ENCODE measurements around the gene ZCWPW1.
A peak's percentile ranks its signal among the peaks of the same experiment; 100 is the strongest.

The ZCWPW1 gene, protein sequence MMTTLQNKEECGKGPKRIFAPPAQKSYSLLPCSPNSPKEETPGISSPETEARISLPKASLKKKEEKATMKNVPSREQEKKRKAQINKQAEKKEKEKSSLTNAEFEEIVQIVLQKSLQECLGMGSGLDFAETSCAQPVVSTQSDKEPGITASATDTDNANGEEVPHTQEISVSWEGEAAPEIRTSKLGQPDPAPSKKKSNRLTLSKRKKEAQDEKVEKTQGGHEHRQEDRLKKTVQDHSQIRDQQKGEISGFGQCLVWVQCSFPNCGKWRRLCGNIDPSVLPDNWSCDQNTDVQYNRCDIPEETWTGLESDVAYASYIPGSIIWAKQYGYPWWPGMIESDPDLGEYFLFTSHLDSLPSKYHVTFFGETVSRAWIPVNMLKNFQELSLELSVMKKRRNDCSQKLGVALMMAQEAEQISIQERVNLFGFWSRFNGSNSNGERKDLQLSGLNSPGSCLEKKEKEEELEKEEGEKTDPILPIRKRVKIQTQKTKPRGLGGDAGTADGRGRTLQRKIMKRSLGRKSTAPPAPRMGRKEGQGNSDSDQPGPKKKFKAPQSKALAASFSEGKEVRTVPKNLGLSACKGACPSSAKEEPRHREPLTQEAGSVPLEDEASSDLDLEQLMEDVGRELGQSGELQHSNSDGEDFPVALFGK

DNA sequence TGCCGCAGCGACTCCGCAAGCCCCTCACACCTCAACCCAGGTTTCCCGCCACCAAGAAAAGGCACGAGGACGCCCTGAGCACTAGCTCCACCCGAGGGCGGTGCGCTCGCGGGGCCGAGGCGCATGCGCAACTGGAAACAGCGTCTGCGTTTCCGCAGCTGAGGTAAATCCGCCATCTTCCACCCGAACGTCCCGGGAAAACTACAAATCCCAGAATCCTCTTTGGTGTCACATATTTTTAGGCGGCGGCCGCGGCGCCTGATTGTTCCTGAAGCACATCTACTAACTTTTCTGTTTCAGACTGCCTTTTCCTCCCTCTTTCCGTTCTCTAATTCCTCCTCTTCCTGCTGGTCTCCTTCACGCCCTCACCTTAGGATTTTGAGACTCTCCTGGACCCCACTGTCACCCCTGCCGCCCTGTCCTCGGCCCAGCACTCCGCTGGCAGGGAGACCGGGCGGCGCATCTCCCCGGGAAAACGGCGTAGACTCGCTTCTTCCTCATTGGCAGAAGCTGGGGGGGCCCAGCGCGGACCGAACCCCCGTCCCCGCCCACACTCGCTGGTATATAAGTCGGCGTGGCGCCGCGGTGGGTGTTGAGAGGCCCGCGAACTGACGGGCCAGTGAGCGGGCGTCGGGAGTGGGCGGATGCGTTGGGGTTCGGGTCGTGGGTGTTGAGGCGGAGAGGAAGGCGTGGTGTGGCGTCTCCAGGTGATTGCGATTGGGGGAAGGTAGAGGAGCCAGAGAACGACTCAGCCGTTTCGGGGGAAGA is at the start of gene ZCWPW1:
TSS of gene ZCWPW1 (minus strand) at position 505 of the 768 bp plus-strand sequence. CDS start 8,054 bp downstream, outside the sequence.
- DNase-seq, result peak; percentile 82 to 95

DNA sequence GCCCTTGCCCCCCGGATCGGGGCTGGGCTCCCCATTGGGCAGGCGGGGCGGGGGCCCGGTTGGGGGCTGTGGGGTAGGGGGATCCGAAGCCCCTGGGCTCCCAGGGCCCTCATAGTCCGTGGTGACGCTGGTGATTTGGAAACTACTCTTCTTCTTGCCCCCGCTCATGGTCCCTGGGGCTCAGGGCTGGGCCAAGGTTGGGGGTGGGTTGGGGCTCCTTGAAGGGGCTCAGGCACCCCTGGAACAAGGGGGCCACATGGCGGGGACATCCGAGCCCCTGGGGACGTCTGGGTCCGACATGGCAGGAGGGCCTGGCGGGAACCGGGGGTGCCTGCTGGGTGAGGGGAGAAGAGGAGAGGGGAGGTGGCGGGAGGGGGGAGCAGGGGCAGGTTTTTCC is 49.4 kb upstream of the ZCWPW1 start:
- DNase-seq, result no peak

DNA sequence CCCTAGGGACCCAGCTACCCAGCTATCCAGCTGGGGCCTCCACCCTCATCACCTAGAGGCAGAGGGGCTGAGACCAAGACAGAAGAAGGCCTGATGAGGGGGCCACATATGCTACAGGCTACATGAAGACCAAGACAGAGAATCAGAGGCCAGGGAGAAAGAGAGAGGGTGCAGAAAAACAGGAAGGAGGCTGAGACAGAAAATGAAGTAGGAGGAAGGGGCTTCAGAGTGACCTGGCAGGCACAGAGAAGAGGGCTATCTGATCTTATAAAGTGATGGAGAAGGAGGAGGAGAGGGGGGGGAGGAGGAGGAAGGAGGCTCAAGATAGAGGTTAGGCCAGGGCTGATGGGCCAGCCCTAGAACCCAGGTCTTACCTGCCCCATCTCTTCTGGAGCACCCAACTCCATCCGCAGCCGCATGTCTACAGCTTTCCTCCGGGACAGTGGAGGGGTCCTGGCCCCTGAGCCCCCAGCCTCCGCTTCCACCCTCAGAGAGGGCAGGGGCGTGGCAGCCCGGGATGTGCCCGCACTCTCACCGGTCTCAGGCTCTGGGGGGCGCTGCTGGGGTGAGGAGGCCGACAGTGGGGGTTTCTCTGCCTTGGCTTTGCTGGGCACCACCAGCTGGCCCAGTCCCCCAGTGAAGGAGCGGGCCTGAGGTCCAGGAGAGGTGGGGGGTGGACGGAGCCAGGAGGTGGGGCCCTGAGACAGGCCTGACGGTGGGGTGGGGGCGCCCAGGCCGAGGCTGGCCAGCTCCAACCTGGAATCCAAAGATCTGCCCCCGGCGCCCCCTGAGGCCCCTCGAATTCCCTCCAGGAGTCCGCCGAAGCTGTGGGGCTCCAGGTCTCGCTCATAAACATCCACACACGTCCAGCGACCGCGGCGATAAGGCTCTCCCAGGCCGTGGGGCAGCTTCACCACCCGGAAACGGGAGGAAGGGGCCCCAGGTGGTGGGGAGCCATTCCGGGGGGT is 48.7 kb upstream of the ZCWPW1 start:
- DNase-seq, result no peak

DNA sequence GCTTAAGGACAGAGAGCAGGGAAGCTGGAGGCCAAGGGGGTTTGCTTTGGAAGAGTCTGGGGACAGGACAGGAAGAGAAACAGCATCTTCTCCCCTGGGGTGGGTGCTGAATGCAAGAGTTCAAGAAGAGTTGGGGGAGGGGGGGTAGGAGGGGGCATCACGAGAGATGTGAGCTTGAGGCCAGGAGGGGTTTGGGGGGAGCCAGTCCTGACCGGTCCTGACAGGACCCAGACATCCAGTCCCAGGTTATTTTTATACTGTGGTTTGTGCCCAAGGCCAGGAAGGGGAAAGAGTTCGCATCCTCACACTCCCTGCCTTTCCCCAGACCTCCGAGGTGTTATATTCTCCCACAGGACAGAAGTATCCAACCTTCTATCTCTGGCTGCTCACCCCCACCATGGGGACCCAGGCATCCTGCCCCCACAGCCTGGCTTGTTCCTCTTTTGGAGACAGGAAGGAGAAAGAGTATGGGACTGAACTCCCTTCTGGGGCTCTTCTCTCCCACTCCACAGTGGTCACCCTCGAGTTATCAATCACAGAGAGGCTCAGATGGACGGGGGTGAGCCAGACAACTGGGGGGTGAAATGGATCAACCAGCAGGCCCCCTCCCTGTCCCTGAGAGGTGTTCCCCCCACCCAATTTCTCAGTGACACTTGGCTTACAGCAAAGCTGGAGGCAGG is 47.7 kb upstream of the ZCWPW1 start:
- DNase-seq, result no peak

DNA sequence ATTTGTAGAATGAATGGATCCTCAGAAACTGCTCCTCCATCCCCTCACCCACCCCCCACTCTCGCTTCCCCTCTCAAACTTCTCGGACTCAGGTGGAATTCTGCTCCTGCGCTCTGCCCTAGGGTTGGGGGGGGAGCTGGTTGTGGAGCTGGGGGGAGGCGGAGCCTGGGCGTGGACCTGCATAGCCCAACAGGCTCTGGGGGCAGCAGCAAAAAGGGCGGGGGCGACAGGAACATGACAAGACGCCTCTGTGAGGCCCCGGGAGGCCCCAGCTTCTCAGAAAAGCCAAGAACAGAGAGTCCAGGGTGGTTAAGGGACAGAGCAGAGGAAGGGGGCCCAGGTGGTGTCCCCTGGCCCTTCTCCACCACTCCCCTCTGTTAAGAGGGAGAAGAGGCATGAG is 47.0 kb upstream of the ZCWPW1 start:
- DNase-seq, result no peak

DNA sequence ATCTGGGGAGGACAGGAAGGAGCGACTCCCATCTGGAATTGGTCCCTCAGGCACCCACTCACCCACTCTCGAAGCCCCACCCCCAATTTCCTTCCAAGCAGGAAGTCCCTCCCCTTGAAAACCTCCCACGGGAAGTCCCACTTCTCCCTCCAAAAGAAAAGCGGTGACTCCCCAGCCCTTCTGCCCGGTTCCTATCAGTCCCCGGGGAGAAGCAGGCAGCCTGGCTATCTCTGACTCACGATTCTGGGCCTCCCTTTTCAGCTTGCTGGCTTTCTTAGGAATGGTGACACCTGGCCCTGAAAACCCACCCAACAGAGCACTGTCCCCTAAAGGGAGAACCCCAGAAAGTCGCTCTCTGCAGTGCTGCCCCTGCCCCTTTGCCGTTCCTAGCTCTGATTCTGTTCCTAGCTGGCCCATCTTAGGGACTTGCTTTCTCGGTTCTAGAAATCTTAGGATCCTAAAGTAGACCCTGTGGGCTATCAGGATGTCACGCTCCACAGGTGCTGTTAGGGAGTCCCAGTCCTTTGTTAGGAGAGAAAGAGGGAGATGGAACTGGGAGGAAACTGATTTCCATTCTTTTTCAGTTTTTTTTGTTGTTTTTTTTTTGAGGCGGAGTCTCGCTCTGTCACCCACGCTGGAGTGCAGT is 44.5 kb upstream of the ZCWPW1 start:
- DNase-seq, result no peak

DNA sequence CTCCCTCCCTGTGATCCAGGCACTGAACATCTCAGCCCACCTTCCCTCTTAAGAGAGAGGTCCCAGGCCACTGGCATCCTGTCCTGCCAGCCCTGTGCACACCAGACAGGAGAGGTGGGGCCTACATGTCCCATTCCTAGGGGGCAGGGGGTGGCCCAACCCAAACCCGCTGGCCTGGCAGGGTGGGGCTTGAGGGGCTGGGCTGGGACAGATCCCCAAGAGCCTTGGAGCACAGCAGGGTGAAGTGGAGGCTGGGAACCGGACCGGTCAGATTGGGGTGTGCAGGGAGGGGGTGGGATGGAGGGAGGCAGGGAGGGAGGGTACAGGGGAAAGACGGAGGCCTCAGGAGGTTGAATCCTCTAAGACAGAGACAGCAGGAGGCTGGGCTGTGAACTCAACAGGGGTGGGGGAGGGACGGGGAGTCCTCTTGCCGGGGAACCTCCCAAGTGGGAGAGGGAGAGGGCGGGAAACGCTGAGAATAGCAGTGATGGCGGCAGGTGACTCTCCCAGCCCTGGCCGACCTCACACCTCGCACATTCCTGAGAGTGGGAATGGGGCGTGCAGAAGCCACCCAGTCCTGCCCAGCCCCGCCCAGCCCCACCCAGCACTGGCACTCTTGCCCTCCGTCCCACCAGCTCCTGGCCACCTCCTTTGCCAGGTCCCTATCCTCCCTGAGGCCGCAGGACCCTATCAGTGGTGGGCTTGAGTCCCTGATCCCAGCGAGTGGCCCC is 43.8 kb upstream of the ZCWPW1 start:
- no peak for DNase-seq

DNA sequence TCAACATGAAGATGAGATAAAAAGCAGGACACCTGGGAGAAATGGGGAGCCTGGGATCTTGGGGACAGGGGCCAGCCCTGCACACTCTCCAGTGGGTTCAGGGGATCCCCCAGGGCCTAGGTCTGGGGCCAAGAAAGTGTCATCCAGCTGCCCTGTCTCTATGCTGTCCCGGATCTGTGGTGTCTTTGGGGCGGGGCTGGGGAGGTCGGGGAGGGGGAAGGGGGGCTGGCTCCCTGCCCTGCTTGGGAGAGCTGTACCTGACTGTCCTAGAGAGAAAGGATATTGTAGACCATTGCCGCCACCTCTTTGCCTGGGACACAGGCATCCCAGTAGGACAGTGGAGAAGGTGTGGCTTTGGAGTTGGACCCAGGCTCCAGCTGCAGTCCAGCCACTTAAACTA is 42.5 kb upstream of the ZCWPW1 start:
- DNase-seq, result no peak

DNA sequence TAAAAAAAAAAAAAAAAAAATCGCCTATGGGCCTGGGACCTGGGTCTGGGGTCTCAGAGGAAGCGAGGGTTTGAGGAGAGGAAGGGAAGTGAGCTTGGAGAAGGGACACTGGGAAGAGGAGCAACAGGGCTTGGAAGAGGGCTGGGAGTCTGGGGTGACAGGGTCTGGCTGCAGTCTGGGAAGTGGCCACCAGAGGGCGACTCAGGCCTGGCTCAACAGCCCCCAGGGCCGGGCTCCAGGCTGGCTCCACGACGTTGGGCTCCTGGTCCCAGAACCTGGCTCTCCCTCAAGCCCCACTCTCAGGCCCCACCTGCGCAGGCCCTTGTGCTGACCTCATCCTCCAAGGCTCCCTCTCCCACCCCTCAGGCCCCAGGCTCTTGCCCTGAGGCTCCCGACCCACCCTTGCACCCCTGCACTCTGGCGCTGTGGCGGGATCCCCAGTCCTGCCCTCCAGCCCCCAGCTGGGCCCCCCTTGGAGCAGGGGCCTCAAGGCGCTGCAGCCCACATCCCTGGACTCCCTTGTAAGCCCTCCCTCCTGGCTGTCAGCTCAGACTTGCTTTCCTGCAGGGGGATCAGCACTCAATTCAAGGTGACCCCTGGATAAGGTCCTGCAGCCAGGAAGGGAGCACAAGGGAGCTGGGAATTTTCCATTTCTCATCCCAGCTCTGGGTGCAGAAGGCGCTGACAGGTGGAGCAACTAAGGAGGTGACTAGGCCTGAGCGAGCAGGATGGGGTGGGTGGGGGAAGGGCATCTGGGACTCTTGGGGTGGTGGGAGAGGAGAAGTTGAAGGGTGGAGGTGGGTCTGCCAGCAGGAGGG is 40.9 kb upstream of the ZCWPW1 start:
- DNase-seq, result peak; percentile 13 to 74

DNA sequence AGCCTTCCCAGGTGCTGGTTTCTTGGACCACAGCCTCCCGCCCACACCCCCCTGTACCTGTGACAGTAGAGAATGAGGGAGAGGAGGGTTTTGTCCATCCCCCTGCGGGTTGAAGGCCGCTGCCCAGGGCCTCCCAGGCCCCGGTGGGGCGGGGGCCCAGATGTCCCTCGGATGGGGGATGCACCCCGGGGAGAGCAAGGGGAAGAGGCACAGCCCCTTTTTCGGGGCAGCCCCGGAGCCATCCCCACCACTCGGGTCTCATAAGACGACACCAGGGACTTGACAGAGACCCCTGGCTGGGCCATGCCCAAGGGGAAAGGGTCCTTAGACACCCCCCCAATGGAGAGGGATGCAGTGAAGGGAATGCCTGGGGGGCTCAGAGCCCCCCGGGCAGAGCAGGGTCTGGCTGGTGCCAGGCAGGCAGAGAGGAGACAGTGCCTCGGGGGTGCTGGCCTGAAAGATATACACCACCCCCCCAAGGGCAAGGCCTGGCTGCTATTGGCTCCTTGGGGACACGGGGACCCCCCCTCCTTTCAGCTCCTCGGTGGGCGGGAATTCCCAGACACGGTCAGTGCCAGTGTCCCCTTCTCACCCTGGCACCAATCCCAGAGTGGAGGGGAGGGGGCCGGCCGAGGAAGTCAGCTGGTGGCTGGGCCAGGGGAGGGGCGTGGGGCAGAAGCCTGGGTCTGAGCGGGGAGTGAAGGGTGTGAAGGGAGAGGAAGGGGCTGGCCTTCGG is 39.3 kb upstream of the ZCWPW1 start:
- DNase-seq, result no peak

DNA sequence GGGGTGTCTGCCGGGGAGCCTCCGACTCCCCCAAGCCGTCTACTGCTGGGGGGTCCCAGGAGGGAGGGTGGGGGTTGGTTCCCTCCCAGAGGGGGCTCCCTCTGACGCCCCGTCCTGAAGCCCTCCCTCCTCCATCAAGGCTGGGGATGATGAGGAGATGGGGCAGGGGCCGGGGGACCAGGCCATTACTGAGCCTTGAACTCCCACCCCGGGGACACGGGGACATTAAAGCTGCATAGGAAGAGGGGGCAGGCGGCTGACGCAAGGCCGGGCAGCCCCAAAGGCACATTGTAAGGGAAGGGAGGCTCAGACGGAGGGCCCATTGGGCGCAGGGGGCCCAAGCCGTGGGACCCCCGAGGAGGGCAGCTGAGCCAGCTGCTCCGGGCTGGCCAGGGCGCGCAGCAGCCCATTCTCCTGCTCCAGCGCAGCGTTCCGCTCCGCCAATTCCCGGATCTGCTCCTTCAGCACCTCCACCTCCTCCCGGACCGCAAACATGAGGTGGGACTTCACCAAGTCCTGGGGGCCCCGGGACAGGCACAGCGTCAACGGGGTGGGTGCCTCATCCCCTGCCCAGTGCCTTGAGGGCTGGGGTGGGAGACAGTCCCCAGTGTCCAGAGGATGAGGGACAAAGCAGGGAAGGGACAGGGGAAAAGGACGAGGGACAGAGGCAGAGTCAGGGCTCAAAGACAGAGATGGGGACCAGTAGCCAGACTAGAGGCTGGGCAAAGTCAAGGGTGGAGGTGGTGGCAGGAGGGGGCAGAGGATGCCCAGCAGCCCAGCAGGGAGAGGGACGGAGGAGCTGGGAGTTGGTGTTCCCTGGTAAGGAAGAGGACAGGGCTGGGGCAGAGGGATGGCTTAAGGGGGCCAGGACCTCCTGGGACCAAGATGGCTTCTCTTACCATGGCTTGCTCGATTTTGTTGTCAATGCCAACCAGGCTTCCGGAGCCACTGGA is 38.4 kb upstream of the ZCWPW1 start:
- no peak for DNase-seq

DNA sequence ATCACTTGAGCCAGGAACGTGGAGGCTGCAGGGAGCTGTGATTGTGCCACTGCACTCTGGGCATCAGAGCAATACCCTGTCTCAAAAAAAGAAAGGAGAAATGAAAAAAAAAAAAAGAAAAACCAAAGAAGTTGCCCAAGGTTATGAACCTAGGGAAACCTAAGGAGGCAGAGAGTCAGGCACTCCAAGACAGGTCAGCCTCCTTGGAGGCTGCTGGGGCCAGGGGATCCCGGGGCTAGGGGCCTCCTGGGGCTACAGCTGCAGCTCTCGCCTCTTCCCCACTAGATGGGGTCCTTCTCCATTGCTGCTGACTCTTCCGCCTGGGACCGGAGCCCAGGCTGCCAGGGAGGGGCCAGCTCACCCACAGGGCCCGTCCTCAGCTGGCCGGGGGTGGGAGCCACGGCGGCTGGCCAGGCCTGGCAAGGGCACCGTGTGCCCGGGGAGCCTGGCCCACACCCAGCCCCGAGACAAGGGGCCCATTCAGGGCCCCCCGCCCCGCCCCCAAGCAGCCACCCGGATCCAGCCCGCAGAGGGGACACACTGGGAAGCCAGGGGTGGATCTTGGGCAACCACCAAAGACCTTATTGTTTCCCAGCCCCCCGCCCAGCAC is 37.3 kb upstream of the ZCWPW1 start:
- DNase-seq, result peak; percentile 4 to 74

DNA sequence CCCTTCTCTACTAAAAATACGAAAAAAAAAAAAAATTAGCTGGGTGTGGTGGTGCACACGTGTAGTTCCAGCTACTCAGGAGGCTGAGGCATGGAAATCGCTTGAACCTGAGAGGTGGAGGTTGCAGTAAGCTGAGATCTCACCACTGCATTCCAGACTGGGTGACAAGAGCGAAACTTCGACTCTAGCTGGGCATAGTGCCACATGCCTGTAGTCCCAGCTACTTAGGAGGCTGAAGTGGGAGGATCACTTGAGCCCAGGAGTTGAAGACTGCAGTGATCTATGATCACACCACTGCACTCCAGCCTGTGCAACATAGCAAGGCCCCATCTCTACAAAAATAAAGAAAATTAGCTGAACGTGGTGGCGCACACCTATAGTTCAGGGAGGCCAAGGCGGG is 36.8 kb upstream of the ZCWPW1 start:
- DNase-seq, result no peak

DNA sequence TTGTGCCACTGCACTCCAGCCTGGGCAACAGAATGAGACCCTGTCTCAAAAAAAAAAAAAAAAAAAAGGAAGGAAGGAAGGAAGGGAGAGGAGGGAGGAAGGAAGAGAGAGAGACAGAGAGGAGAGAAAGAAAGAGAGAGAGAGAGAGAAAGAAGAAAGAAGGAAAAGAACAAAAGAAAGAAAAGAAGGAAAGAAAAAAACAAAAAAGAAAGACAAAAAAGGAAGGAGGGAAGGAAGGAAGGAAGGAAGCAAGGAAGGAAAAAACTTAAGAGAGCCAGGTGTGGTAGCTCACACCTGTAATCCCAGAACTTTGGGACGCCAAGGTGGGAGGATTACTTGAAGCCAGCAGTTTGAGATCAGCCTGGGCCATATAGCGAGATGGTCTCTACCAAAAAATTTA is 36.3 kb upstream of the ZCWPW1 start:
- no peak for DNase-seq

DNA sequence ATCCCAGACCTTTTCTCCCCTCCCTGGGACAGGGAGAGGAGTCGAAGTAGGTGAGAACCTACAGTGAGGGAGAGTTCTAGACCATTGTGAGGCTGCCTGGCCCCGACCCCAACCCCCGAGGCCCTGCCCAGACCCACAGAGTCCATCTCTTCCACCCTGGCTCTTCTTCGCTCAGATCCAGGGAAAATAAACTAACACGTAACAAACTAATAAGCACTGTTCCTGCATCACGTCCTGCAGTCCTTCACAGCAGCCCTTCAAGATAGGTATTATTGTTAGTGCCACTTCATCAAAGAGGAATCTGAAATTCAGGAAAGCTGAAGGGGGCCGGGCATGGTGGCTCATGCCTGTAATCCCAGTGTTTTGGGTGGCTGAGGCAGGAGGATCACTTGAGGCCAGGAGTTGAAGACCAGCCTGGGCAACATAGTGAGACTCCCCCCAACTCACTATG is 35.7 kb upstream of the ZCWPW1 start, which contains the start of gene SPACDR:
TSS of gene SPACDR (minus strand) at position 51 of the 451 bp plus-strand sequence. CDS start 235 bp downstream, outside the sequence.
- no peak for DNase-seq

DNA sequence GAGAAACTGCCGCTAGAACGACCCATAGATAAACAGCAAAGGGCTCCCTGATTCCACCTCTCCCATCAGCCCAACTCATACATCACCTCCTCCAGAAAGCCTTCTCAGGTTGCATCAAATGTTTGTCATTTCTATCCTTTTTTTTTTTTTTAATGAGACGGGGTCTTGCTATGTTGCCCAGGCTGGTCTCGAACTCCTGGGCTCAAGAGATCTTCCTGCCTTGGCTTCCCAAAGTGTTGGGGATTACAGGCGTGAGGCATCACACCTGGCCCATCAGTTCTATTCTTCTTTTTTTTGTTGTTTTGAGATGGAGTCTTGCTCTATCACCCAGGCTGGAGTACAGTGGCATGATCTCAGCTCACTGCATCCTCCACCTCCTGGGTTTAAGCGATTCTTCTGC is 28.5 kb upstream of the ZCWPW1 start:
- DNase-seq, result no peak

DNA sequence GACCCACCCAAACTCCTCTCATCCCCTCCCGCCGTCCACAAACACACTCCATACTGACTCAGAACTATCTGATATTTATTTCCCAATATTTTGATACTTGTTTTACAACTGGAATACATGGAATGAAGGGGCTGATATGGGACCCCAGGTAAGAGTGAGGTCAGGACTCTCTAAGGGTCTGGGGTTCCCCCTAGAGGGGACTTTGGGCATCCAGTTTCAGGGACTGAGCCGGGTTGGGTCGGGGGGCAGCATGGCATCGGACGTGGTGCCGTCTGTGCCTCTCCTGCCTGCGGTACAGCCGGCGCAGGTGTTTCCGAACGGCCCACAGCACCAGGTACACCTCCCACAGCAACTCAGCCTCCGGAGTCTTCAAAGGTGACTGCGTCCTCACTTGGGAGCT is 28.1 kb upstream of the ZCWPW1 start:
- DNase-seq, result no peak
